ENCODE results near the gene ABCA4.

DNA sequence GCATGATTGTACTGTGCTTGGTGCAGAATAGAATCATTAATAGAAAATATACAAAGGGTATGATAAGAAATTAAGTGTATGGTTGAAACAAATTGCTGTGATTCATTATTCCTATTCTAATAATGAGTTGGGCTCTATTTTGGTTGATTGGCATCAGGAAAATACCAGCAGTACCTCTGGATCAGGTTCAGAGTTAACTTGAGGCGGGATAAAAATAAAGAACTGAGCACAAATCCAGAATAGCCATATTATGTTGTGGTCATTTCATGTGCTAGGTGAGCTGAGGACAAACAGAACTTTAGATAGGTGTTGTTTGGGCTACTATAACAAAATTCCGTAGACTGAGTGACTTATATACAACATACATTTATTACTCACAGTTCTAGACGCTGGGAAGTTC is 151.1 kb downstream of the ABCA4 start:
- TF ChIP-seq POLR2AphosphoS5 (IDR thresholded peaks at IDR 0.05) (no peak), POLR2A (IDR thresholded peaks at IDR 0.05) (no peak), EP300 (IDR thresholded peaks at IDR 0.05) (no peak)
- TF ChIP-seq, protein P1, sequence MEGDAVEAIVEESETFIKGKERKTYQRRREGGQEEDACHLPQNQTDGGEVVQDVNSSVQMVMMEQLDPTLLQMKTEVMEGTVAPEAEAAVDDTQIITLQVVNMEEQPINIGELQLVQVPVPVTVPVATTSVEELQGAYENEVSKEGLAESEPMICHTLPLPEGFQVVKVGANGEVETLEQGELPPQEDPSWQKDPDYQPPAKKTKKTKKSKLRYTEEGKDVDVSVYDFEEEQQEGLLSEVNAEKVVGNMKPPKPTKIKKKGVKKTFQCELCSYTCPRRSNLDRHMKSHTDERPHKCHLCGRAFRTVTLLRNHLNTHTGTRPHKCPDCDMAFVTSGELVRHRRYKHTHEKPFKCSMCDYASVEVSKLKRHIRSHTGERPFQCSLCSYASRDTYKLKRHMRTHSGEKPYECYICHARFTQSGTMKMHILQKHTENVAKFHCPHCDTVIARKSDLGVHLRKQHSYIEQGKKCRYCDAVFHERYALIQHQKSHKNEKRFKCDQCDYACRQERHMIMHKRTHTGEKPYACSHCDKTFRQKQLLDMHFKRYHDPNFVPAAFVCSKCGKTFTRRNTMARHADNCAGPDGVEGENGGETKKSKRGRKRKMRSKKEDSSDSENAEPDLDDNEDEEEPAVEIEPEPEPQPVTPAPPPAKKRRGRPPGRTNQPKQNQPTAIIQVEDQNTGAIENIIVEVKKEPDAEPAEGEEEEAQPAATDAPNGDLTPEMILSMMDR (IDR thresholded peaks at IDR 0.05) = no peak

Measured in stomach (tissue), 4 donors.